GM10248 (cell line): ENCODE data around the gene STIM2.

Experiments
- CTCF ChIA-PET: fragments of 300-600 bp; sonication (Branson Sonifier 250); formaldehyde crosslinking; extraction: SDS; loops from one replicate; lab custom pipeline; 2021; ENCODE audit warnings: antibody characterized with exemption; lab: Yijun Ruan, JAX
- POLR2A ChIA-PET: fragments of 350-650 bp; sonication (Branson Sonifier 250); formaldehyde crosslinking; extraction: SDS; loops from one replicate; lab custom pipeline; 2020; ENCODE audit warnings: antibody characterized with exemption; lab: Yijun Ruan, JAX
- DNase-seq: peaks from one replicate; pipeline ENCODE4 v3.0.0; 2012; ENCODE audit errors: extremely low spot score
- CTCF ChIP-seq: IDR thresholded peaks from 2 replicates; pipeline ENCODE4 v1.5.1; 2012; ENCODE audit warnings: mild to moderate bottlenecking, low read depth; ENCODE audit errors: extremely low read depth, missing control alignments, control extremely low read depth

The STIM2 gene

GRCh38 chr4:26991057-26991456 lies 130.4 kb downstream of the STIM2 start:
- CTCF ChIA-PET, result interaction anchor here (1.0 to 2.5 kb wide), 5 partner anchors 9 to 86 kb away, joined by 3 to 6 read pairs (median 4); no protein-coding TSS in a partner anchor

GRCh38 chr4:26992657-26993361 lies 132.2 kb downstream of the STIM2 start:
- ChIA-PET POLR2A (interaction anchor here (0.8 kb wide), 1 partner anchor 132 kb away, joined by 4 read pairs; the partner anchor contains the start of gene STIM2), CTCF (interaction anchor here (0.6 to 2.5 kb wide), 6 partner anchors 11 to 256 kb away, joined by 3 to 17 read pairs (median 6); partner anchors contain the start of gene STIM2)
- peak; percentile 60 for DNase-seq
- no peak for TF ChIP-seq CTCF

More at GRCh38 chr4:26991057-26991456, 130.4 kb downstream of the STIM2 start:
- no peak for TF ChIP-seq CTCF
- DNase-seq, result no peak
- POLR2A ChIA-PET, result interaction anchor here (1.0 kb wide), 1 partner anchor 130 kb away, joined by 5 read pairs; the partner anchor contains the start of gene STIM2

- ChIA-PET POLR2A (interaction anchor here (0.8 kb wide), 1 partner anchor 132 kb away, joined by 4 read pairs; the partner anchor contains the start of gene STIM2), CTCF (interaction anchor here (0.6 to 2.5 kb wide), 6 partner anchors 10 to 257 kb away, joined by 3 to 17 read pairs (median 6); partner anchors contain the start of gene STIM2)
- no peak for DNase-seq
- no peak for TF ChIP-seq CTCF
Observed at GRCh38 chr4:26993539-26993938, 132.9 kb downstream of the STIM2 start.

GRCh38 chr4:26993967-26994366 lies 133.3 kb downstream of the STIM2 start:
- CTCF ChIA-PET, result interaction anchor here (0.9 to 2.5 kb wide), 5 partner anchors 8 to 162 kb away, joined by 3 to 17 read pairs (median 5); partner anchors contain the start of gene STIM2
- no peak for DNase-seq
- POLR2A ChIA-PET, result no interaction called here

GRCh38 chr4:26995316-26995715 lies 134.7 kb downstream of the STIM2 start:
- TF ChIP-seq CTCF, result no peak
- ChIA-PET POLR2A (no interaction called here), CTCF (no interaction called here)
- no peak for DNase-seq

More at GRCh38 chr4:26993967-26994366, 133.3 kb downstream of the STIM2 start:
- TF ChIP-seq CTCF, result no peak

- ChIA-PET POLR2A (no interaction called here), CTCF (interaction anchor here (1.0 kb wide), 1 partner anchor 14 kb away, joined by 3 read pairs; no protein-coding TSS in a partner anchor)
- DNase-seq, result no peak
- TF ChIP-seq CTCF, result no peak
Observed at GRCh38 chr4:26996745-26997144, 136.1 kb downstream of the STIM2 start.
